Measurements from ENCODE around the gene MARCO. TPM values are rescaled to one million over a fixed set of nuclear protein-coding genes. Genes with fewer than 3 reads are reported as not detected.

The MARCO gene
- total RNA-seq, 1 donor = not detected

DNA sequence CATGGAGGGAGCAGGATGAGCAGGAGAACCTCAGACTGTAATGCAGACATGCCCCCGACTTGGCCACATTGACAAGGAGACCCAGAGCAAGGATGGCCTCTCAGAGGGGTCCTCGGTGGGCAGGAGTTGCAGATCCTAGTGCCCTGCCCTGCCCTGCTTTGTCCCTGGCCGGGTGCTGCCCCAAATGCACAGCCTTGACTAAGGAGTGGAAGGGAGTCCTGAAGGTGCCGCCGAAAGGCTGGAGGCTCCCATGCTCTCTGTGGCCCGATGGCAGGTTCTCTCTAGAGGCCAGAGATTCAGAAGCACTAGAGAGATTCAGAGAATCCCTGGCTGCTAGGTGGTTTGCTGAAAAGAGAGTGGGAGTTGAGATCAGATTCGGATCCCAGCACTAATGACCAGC is 64.4 kb downstream of the MARCO start:
- H3K4me3 ChIP-seq (ENCODE audit: low read depth, low read length) = no peak overlapping the region
- TF ChIP-seq, protein P1, sequence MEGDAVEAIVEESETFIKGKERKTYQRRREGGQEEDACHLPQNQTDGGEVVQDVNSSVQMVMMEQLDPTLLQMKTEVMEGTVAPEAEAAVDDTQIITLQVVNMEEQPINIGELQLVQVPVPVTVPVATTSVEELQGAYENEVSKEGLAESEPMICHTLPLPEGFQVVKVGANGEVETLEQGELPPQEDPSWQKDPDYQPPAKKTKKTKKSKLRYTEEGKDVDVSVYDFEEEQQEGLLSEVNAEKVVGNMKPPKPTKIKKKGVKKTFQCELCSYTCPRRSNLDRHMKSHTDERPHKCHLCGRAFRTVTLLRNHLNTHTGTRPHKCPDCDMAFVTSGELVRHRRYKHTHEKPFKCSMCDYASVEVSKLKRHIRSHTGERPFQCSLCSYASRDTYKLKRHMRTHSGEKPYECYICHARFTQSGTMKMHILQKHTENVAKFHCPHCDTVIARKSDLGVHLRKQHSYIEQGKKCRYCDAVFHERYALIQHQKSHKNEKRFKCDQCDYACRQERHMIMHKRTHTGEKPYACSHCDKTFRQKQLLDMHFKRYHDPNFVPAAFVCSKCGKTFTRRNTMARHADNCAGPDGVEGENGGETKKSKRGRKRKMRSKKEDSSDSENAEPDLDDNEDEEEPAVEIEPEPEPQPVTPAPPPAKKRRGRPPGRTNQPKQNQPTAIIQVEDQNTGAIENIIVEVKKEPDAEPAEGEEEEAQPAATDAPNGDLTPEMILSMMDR (IDR thresholded peaks at IDR 0.05; ENCODE audit: insufficient read depth, low read depth, low read length) = no peak
- no peak for DNase-seq (ENCODE audit: low read depth)

DNA sequence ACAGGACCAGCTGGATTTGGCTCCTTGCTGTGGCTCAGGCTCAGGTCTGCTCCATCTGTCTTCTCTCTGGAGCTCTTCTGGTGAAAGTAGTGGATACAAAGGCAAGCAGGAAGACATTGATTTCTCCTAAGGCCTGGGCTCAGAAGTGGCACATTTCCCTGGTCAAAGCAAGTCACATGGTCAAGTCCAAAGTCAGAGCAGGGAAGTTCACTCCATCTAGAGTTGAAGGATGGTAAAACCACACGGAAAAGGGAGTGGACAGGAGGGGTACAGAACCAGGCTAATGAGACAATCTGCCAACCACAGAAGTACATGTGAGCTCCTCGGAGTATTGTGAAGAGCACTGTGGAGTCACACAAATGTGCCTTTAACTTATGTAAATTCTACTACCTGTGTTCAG is 66.1 kb downstream of the MARCO start:
- TF ChIP-seq, protein P1 (IDR thresholded peaks at IDR 0.05; ENCODE audit: insufficient read depth, low read depth, low read length) = no peak
- no peak for DNase-seq (ENCODE audit: low read depth)
- H3K4me3 ChIP-seq (ENCODE audit: low read depth, low read length) = no peak overlapping the region

DNA sequence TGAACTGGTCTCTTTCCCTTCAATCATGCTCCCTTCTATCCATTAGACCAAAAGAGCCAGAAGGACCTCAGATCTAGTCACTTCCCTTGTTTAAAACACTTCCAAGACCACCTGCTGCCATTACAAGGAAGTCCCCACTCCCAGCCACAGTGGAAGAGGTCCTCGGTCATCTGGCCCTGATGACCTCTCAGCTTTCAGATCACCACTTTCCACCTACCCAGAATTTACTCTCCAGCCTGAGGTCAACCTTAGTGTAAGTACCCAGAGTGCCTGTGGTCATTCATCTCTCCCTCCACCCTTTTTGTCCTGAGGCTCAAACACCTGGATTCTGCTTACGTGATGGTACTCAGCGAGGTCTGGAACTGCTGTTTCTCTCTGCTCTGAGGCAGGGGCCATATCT is 67.1 kb downstream of the MARCO start:
- H3K4me3 ChIP-seq (ENCODE audit: low read depth, low read length) = no peak overlapping the region
- no peak for DNase-seq (ENCODE audit: low read depth)
- TF ChIP-seq, protein P1 (IDR thresholded peaks at IDR 0.05; ENCODE audit: insufficient read depth, low read depth, low read length) = no peak

DNA sequence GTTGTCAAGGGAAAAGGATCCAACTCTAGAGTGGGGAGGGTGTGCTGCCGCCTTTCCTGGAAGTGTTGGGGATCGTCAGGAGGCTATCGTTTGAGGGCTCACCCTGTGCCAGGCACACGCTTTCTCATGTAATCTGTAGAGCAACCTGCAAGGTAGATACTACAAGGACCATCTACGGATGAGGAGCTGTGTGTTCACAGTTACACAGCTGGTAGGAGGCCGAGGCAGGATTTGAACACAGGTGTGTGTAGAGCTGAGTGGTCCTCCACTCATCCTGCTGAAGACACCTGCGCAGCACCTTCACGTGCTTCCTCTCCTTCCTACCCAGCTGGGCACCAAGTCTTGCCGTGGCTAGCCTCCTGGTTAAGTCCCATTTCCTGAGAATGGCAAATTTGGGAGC is 68.3 kb downstream of the MARCO start:
- no peak overlapping the region for H3K4me3 ChIP-seq (ENCODE audit: low read depth, low read length)
- TF ChIP-seq, protein P1 (IDR thresholded peaks at IDR 0.05; ENCODE audit: insufficient read depth, low read depth, low read length) = no peak
- DNase-seq (ENCODE audit: low read depth) = no peak

DNA sequence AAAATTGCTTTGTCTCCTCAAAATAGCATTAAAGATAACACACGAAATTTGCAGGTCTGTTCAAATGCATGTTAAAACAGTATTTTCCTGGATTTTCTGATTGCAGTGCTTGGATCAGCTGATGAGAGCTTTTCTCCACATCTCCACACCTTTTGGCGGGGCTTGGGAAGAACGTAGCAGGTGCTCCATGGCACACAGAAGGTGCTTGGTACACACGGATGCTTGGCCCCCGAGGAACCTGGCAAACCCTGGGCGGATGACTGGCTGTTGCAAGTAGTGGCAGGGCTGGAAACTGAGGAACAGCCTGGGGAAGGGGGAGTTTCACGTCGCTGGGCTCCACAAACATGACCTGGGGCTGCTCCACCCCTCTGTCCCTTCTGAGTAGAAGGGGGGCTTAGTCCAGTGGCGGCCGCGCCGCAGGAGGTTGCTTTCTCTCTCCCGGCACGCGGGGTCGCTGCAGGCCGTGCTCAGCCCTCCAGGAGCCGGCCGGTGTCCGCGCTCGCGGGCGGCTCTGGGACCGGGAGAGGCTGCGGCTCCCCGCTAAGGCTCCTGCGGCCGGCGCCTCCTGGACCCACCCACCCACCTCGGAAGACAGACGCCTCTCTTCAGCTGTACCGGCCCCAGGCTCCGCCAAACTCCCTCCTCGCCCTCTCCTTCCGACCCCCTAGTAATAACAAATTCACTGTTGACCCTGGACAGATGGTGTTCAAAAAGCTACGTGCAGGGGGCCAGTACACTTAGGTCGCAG is 69.3 kb downstream of the MARCO start:
- TF ChIP-seq, protein P1 (IDR thresholded peaks at IDR 0.05; ENCODE audit: insufficient read depth, low read depth, low read length) = peak; percentile 65
- no peak overlapping the region for H3K4me3 ChIP-seq (ENCODE audit: low read depth, low read length)
- peak; percentile 29 for DNase-seq (ENCODE audit: low read depth)

DNA sequence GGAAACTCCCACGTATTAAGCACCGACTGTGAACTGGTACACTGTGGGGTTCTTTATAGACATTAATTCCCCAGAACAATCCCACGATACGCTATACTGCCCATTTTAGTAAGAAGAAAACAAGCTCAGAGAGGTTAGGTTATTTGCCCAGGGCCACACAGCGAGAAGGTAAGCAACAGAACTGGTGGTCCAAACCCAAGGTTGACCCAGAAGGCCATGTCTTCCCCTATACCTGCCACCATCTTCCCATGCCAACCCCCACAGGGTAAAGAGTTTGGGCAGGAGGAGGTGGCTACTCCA is 69.9 kb downstream of the MARCO start:
- TF ChIP-seq, protein P1 (IDR thresholded peaks at IDR 0.05; ENCODE audit: insufficient read depth, low read depth, low read length) = no peak
- no peak for DNase-seq (ENCODE audit: low read depth)
- no peak overlapping the region for H3K4me3 ChIP-seq (ENCODE audit: low read depth, low read length)

Data from fibroblast of villous mesenchyme (primary cell).